ENCODE measurements around the gene NUMBL. TPM values are rescaled to one million over a fixed set of nuclear protein-coding genes. Genes with fewer than 3 reads are reported as not detected.
"Not testable (repeated sequence)": the region's sequence is repeated elsewhere in the genome, so short reads cannot be mapped to it uniquely, and the experiment has no call there.

The NUMBL gene
- 16.9 TPM for total RNA-seq
- long read RNA-seq, partial matches to known transcripts = 0 of 4 reads
- long read RNA-seq, other reads (novel, unspliced or antisense) = 4 of 4 reads

GRCh38 chr19:40690050-40690692 is at the start of gene NUMBL:
Gene NUMBL (minus strand): TSS chr19:40690651. CDS start chr19:40690483, 168 bp downstream.
- ATAC-seq = no peak
- intact Hi-C loops (cut with micrococcal nuclease) = no loop called here
- no peak for DNase-seq

- ATAC-seq (no peak), DNase-seq (no peak)
- intact Hi-C loops (cut with micrococcal nuclease) = no loop called here
Measured at GRCh38 chr19:40739030-40739839, 48.8 kb upstream of the NUMBL start.

- intact Hi-C loops (cut with micrococcal nuclease) = no loop called here
- ATAC-seq = peak; percentile 28
- no peak for DNase-seq
Measured at GRCh38 chr19:40737102-40737644, 46.7 kb upstream of the NUMBL start.

- no peak for DNase-seq
- intact Hi-C loops (cut with micrococcal nuclease) = no loop called here
- no peak for ATAC-seq
Measured at GRCh38 chr19:40736661-40737060, 46.2 kb upstream of the NUMBL start.

- intact Hi-C loops (cut with micrococcal nuclease) = no loop called here
- DNase-seq (no peak), ATAC-seq (no peak)
Measured at GRCh38 chr19:40735013-40735771, 44.7 kb upstream of the NUMBL start.

- intact Hi-C loops (cut with micrococcal nuclease) = no loop called here
- ATAC-seq = no peak
- DNase-seq = no peak
Measured at GRCh38 chr19:40733149-40733548, 42.7 kb upstream of the NUMBL start.

GRCh38 chr19:40732304-40732703 is 41.9 kb upstream of the NUMBL start:
- intact Hi-C loops (cut with micrococcal nuclease) = not testable (repeated sequence)

GRCh38 chr19:40730065-40730464 is 39.6 kb upstream of the NUMBL start:
- intact Hi-C loops (cut with micrococcal nuclease); ATAC-seq; DNase-seq: not testable (repeated sequence)

More at GRCh38 chr19:40732304-40732703, 41.9 kb upstream of the NUMBL start:
- not testable (repeated sequence) for ATAC-seq, DNase-seq

GRCh38 chr19:40726279-40726678 is 35.8 kb upstream of the NUMBL start:
- DNase-seq (no peak), ATAC-seq (no peak)
- intact Hi-C loops (cut with micrococcal nuclease) = no loop called here

GRCh38 chr19:40724855-40725254 is 34.4 kb upstream of the NUMBL start:
- intact Hi-C loops (cut with micrococcal nuclease) = no loop called here
- ATAC-seq (no peak), DNase-seq (no peak)

GRCh38 chr19:40724315-40724714 is 33.9 kb upstream of the NUMBL start:
- no peak for DNase-seq
- intact Hi-C loops (cut with micrococcal nuclease) = no loop called here
- no peak for ATAC-seq

- DNase-seq = no peak
- intact Hi-C loops (cut with micrococcal nuclease) = no loop called here
- ATAC-seq = no peak
Measured at GRCh38 chr19:40723661-40724254, 33.3 kb upstream of the NUMBL start.

- intact Hi-C loops (cut with micrococcal nuclease) = no loop called here
- ATAC-seq (no peak), DNase-seq (no peak)
Measured at GRCh38 chr19:40721936-40722661, 31.6 kb upstream of the NUMBL start.

- ATAC-seq = no peak
- intact Hi-C loops (cut with micrococcal nuclease) = no loop called here
- no peak for DNase-seq
Measured at GRCh38 chr19:40721140-40721486, 30.7 kb upstream of the NUMBL start.

GRCh38 chr19:40719414-40719894 is 29.0 kb upstream of the NUMBL start:
- DNase-seq = no peak
- no peak for ATAC-seq
- intact Hi-C loops (cut with micrococcal nuclease) = no loop called here

- peak; percentile 74 for DNase-seq
- intact Hi-C loops (cut with micrococcal nuclease) = no loop called here
- ATAC-seq = no peak
Measured at GRCh38 chr19:40718774-40719391, 28.4 kb upstream of the NUMBL start.

GRCh38 chr19:40717880-40718773 is 27.7 kb upstream of the NUMBL start:
- intact Hi-C loops (cut with micrococcal nuclease) = no loop called here
- ATAC-seq = no peak

More at GRCh38 chr19:40717880-40718773, 27.7 kb upstream of the NUMBL start:
- peak; percentile 53 for DNase-seq

Data from left ventricle myocardium superior (tissue), 1 donor.